C4-2B (cell line): ENCODE measurements around the gene CCDC201.

Experiments
- CTCF ChIP-seq: fragments of 450-650 bp; conservative IDR thresholded peaks from 2 replicates; pipeline ENCODE4 v1.5.1; 2017; ENCODE audit warnings: mild to moderate bottlenecking
- ZFX ChIP-seq: fragments of 450-650 bp; IDR thresholded peaks from 2 replicates; pipeline ENCODE4 v1.6.1; 2017

GRCh38 chr7:45921381-45921698 lies 48.5 kb upstream of the CCDC201 start:
- TF ChIP-seq CTCF (no peak), ZFX (no peak)
